Stomach (tissue), 9 donors: ENCODE results near the gene ACAD11. TPM values are rescaled to one million over a fixed set of nuclear protein-coding genes. Genes with fewer than 3 reads are reported as not detected.

ENCODE experiments used
- DNase-seq, 2 donors: peaks; one replicate each; pipeline versions ENCODE4 v3.0.0 to v3.0.0-alpha.2; 2013 to 2019
- H3K27ac ChIP-seq, 5 donors: fragments of 200-600 bp in 4 of 5; sonication (generic) in 4 of 5; one replicate each; pipeline ENCODE4 v1.5.1; 2013 to 2019; ENCODE audit warnings: mild to moderate bottlenecking in 1 of 5, moderate library complexity in 1 of 5
- H3K27me3 ChIP-seq, 3 donors: fragments of 200-600 bp; sonication (generic); one replicate each; pipeline ENCODE4 v1.5.1; 2017 to 2019; ENCODE audit warnings: mixed run types in 1 of 3
- H3K36me3 ChIP-seq, 4 donors: fragments of 200-600 bp; sonication (generic); 1 replicate in 3 of 4; 2 replicates in 1 of 4; pipeline ENCODE4 v1.5.1; 2016 to 2019
- H3K4me1 ChIP-seq, 4 donors: fragments of 200-600 bp; sonication (generic); one replicate each; pipeline ENCODE4 v1.5.1; 2016 to 2019
- H3K4me3 ChIP-seq, 4 donors: fragments of 200-600 bp; sonication (generic) in 3 of 4; one replicate each; pipeline ENCODE4 v1.5.1; 2016 to 2019; ENCODE audit warnings: mild to moderate bottlenecking in 1 of 4
- H3K9me3 ChIP-seq, 4 donors: fragments of 200-600 bp; sonication (generic); one replicate each; pipeline ENCODE4 v1.5.1; 2016 to 2019
- CTCF ChIP-seq, 7 experiments: fragments of 450-650 bp in 4 of 7; fragments of 200-600 bp in 3 of 7; sonication (generic) in 3 of 7; IDR thresholded peaks; one replicate each; pipeline ENCODE4 v1.5.1; 2016 to 2019; ENCODE audit warnings: antibody characterized with exemption in 7 of 7, control low read depth in 2 of 7, mild to moderate bottlenecking in 1 of 7
- EP300 ChIP-seq: sonication (generic); formaldehyde crosslinking; IDR thresholded peaks from one replicate; pipeline ENCODE4 v1.6.1; 2017; ENCODE audit warnings: antibody characterized with exemption
- POLR2A ChIP-seq, 4 donors: fragments of 450-650 bp; IDR thresholded peaks; one replicate each; pipeline ENCODE4 v1.6.1; 2016; ENCODE audit warnings: antibody characterized with exemption in 4 of 4, control low read depth in 2 of 4, mild to moderate bottlenecking in 1 of 4, moderate library complexity in 1 of 4
- POLR2AphosphoS5 ChIP-seq, 3 donors: sonication (generic); formaldehyde crosslinking; IDR thresholded peaks; one replicate each; pipeline ENCODE4 v1.6.1; 2016; ENCODE audit warnings: antibody characterized with exemption in 3 of 3
- WGBS, 5 donors: extraction: QIAGEN DNeasy Blood & Tissue Kit in 3 of 5; methylation state at CpG; one replicate each; pipeline versions ENCODE4 v1.1.5 to v1.1.7; 2013 to 2018; 5-methylcytosine and 5-hydroxymethylcytosine counted together
- intact Hi-C: fragments of 100-400 bp; cut with DNase I; formaldehyde crosslinking; loops from one replicate; pipeline ENCODE4 v1.15.1; 2023; ENCODE audit warnings: low total_unique reads
- polyA plus RNA-seq, 3 donors: library from polyadenylated mRNA; stranded (reverse); fragments of 200-250 nt; gene quantifications; one replicate each; pipeline ENCODE4 v1.2.3, GENCODE V29; 2013
- total RNA-seq, 5 donors: library from RNA; depleted of rRNA; stranded (reverse); fragments of >200 nt; gene quantifications; one replicate each; pipeline versions ENCODE4 v1.1.0 to v1.2.3, GENCODE V29; 2014 to 2016
- donor health status: healthy with polysubstance abuse.
- donor health status: Bipolar disorder and iron deficiency.
- donor health status: healthy.

Gene ACAD11
- total and polyA plus RNA-seq, 8 donors: 2.6 to 137 (median 26.2) TPM

DNA sequence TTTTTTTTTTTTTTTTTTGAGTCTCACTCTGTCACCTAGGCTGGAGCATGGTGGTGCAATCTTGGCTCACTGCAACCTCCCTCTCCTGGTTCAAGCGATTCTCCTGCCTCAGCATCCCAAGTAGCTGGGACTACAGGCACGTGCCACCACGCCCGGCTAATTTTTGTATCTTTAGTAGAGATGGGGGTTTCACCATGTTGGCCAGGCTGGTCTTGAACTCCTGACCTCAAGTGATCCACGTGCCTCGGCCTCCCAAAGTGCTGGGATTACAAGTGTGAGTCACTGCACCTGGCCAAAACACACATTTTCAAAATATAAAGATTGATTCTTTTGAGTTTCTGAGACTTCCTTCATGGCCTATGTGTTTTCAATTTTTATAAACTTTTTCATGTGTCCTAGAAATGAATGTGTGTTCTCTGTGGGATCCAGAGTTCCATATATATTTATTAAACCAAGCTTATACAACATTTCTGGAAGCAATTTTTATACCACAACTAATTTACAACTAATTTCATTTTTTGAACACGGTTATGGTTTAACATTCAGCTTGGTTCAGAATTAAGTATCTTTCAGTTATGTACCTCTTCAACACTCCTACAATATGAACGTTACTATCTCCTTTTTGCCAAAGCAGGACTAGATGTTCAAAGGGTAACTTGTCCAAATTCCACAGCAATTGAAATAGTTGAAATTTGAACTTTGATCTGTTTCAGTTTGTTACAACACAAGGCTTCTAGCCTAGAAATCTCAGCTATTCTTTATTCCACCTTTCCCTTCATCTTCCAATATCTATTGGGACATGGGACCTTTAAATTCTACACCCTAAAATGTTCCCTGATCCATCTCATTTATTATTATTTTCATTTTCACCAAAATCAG, 1.5 kb downstream of the ACAD11 start:
- WGBS, 5 donors: 85 to 90% (median 87%) methylated on average over 8 of the region's 8 CpGs

DNA sequence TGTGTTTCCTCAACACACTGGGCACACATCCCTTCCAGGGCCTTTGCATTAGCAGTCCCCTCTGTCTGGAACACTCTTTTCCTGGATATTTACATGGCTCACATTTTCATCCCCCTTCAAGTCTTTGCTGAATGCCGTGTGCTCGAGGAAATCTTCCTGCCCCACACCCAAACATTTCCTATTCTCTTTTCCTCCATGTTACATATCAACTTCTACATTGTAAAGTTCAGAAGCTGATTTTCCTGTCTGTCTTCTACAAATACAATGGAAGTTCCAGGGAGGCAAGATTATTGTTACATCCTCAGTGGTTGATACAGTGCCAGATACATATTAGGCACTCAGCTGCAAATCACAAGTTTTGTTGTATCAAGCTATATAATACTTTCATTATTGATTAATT, 4.1 kb downstream of the ACAD11 start:
- intact Hi-C loops: no loop called here
- Histone ChIP-seq H3K27me3 (no peaks in the 10 kb centered on the region), H3K36me3 (no peaks in the 10 kb centered on the region), H3K4me1 (peaks cover 6 to 31% (median 17%) of the 10 kb centered on the region in 4 donors), H3K9me3 (no peaks in the 10 kb centered on the region), H3K27ac (no peak overlapping the region), H3K4me3 (no peak overlapping the region)
- TF ChIP-seq CTCF (IDR thresholded peaks at IDR 0.05) (no peak), POLR2A (IDR thresholded peaks at IDR 0.05) (no peak), EP300 (no peak), POLR2AphosphoS5 (IDR thresholded peaks at IDR 0.05) (no peak)
- 68 to 94% (median 80%) methylated on average over 2 of the region's 2 CpGs for WGBS, 5 donors
- no peak for DNase-seq

More for the DNA sequence above, 1.5 kb downstream of the ACAD11 start:
- Histone ChIP-seq H3K36me3 (no peaks in the 10 kb centered on the region), H3K9me3 (no peaks in the 10 kb centered on the region), H3K27ac (peak overlapping the region in 1 of 5 donors; percentile 92), H3K4me3 (peak overlapping the region in 1 of 4 donors; percentile 63), H3K27me3 (no peaks in the 10 kb centered on the region), H3K4me1 (peaks cover 18 to 52% (median 39%) of the 10 kb centered on the region in 4 donors)
- no peak for DNase-seq
- TF ChIP-seq POLR2AphosphoS5 (IDR thresholded peaks at IDR 0.05) (no peak), EP300 (no peak), CTCF (IDR thresholded peaks at IDR 0.05) (no peak), POLR2A (IDR thresholded peaks at IDR 0.05) (no peak)
- intact Hi-C loops: no loop called here

GRCh38 chr3:132654721-132655120, 4.9 kb downstream of the ACAD11 start:
- no peaks in the 10 kb centered on the region for H3K36me3 ChIP-seq
- no peak overlapping the region for H3K27ac ChIP-seq
- H3K4me3 ChIP-seq: no peak overlapping the region
- intact Hi-C loops: no loop called here
- no peak for TF ChIP-seq POLR2A (IDR thresholded peaks at IDR 0.05)
- no peak for TF ChIP-seq CTCF (IDR thresholded peaks at IDR 0.05)
- no peak for TF ChIP-seq EP300
- TF ChIP-seq POLR2AphosphoS5 (IDR thresholded peaks at IDR 0.05): no peak
- H3K27me3 ChIP-seq: no peaks in the 10 kb centered on the region
- peaks cover 6 to 31% (median 17%) of the 10 kb centered on the region in 4 donors for H3K4me1 ChIP-seq
- 75 to 90% (median 88%) methylated on average over 5 of the region's 5 CpGs for WGBS, 5 donors
- DNase-seq: no peak
- H3K9me3 ChIP-seq: no peaks in the 10 kb centered on the region

- intact Hi-C loops: no loop called here
- Histone ChIP-seq H3K36me3 (no peaks in the 10 kb centered on the region), H3K27ac (no peak overlapping the region), H3K4me3 (no peak overlapping the region), H3K27me3 (no peaks in the 10 kb centered on the region), H3K9me3 (no peaks in the 10 kb centered on the region), H3K4me1 (peaks cover 6 to 30% (median 17%) of the 10 kb centered on the region in 4 donors)
- 81 to 97% (median 91%) methylated on average over 1 to 2 of the region's 2 CpGs for WGBS, 5 donors
- DNase-seq: no peak
- no peak for TF ChIP-seq POLR2AphosphoS5 (IDR thresholded peaks at IDR 0.05)
- no peak for TF ChIP-seq CTCF (IDR thresholded peaks at IDR 0.05)
- TF ChIP-seq POLR2A (IDR thresholded peaks at IDR 0.05): no peak
- TF ChIP-seq EP300: no peak
Observed at GRCh38 chr3:132654190-132654589, 5.4 kb downstream of the ACAD11 start.
